Measurements from ENCODE around the gene LSP1.
A peak's percentile ranks its signal among the peaks of the same experiment; 100 is the strongest.
"Not testable (repeated sequence)": the region's sequence is repeated elsewhere in the genome, so short reads cannot be mapped to it uniquely, and the experiment has no call there.

LSP1 gene, protein sequence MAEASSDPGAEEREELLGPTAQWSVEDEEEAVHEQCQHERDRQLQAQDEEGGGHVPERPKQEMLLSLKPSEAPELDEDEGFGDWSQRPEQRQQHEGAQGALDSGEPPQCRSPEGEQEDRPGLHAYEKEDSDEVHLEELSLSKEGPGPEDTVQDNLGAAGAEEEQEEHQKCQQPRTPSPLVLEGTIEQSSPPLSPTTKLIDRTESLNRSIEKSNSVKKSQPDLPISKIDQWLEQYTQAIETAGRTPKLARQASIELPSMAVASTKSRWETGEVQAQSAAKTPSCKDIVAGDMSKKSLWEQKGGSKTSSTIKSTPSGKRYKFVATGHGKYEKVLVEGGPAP

GRCh38 chr11:1852877-1853276 is at the start of gene LSP1:
LSP1 (plus strand) TSS chr11:1853084; CDS start chr11:1853145, 61 bp downstream.
- DNase-seq (ENCODE audit: low read depth): peak; percentile 74

DNA sequence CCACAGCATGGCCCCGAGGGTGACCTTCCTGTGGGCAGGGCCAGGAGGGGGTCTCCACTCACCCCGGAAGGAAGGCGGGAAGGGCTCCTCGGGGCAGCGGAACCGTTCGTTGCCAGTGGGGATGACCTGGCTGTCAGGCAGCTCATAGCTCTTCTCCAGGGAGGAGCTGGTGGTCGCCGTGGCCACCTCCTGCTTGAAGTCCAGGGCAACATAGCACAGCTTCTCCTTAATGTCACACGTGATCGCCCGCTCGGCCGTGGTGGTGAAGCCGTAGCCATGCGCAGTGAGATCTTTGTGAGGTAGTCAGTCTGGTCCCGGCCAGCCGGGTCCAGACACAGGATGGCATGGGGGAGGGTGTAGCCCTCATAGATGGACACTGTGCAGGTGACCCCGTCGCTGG is 49.6 kb upstream of the LSP1 start:
- no peak for DNase-seq (ENCODE audit: low read depth)

DNA sequence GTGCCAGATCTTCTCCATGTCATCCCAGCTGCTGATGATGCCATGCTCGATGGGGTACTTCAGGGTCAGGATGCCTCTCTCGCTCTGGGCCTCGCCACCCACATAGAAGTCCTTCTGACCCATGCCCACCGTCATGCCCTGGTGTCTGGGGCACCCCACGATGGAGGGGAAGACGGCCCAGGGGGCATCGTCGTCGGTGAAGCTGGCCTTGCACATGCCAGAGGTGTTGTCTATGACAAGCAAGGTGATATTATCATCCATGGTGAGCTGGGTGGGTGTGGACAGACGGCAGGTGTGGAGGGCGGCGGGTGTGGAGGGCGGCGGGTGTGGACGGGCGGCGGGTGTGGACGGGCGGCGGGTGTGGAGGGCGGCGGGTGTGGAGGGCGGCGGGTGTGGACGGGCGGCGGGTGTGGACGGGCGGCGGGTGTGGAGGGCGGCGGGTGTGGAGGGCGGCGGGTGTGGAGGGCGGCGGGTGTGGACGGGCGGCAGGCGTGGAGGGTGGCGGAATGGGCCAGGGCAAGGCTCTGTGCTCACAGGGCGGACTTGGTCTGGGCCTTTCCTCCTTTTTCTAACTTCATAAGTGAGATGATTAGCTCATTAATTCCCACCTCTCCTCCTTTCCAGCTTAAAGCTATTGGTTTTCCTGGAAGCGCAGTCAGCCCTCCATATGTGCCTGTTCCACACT is 48.9 kb upstream of the LSP1 start:
- DNase-seq (ENCODE audit: low read depth): not testable (repeated sequence)

GRCh38 chr11:1805525-1805924 is 47.4 kb upstream of the LSP1 start:
- no peak for DNase-seq (ENCODE audit: low read depth)

GRCh38 chr11:1807264-1807995 is 45.5 kb upstream of the LSP1 start:
- DNase-seq (ENCODE audit: low read depth): no peak

DNA sequence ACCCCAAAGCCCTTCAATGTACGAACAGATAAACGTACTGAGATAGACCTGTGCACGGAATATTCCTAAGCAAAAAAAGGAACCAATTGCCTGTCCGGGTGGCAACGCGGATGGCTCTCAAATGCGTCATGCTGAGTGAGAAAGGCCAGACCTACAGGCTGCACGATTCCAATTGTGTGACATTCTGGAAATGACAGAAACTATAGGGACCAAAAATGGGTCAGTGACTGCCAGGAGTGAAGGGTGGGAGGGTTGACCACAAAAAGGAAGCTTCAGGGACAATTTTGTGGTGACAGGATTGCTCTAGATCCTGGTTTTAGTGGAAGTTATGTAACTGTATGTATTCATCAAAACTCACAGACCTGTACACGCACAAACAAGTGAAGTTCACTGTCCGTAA is 42.1 kb upstream of the LSP1 start:
- no peak for DNase-seq (ENCODE audit: low read depth)

DNA sequence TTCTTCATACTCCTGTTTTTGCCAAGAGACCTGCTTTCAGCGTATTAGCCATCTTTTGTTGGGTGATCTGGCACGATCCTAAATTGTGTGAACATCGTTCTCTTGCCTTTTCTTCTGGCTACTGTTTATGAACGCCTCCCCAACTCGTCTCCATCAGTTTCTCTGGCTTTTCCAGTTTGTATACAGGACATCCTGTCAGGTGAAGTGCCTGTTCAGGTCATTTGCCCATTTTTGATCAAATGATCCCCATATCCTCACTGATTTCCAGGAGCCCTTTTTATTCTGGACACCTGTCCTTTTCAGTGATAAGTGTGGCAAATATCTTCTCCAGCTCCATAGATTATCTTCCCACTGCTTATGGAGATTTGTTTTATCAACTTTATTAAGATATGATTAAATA is 40.6 kb upstream of the LSP1 start:
- DNase-seq (ENCODE audit: low read depth): no peak

- DNase-seq (ENCODE audit: low read depth): no peak
Observed at GRCh38 chr11:1812801-1813200, 40.1 kb upstream of the LSP1 start.

DNA sequence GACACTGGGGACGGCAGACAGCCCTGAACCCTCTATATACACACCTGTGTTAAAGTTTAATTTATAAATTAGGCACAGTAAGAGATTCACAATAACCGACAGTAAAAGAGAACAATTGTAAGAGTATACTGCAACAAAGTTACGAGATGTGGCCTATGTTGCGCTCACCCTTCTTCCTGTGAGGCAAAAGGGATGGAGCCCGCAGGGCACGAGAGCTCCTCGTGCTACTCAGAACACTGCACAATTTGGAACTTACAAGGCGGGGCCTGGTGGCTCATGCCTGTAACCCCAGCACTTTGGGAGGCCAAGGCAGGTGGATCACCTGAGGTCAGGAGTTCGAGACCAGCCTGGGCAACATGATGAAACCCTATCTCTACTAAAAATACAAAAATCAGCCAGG is 39.5 kb upstream of the LSP1 start:
- DNase-seq (ENCODE audit: low read depth): not testable (repeated sequence)

GRCh38 chr11:1814691-1815090 is 38.2 kb upstream of the LSP1 start:
- DNase-seq (ENCODE audit: low read depth): no peak

- no peak for DNase-seq (ENCODE audit: low read depth)
Observed at GRCh38 chr11:1815311-1815710, 37.6 kb upstream of the LSP1 start.

DNA sequence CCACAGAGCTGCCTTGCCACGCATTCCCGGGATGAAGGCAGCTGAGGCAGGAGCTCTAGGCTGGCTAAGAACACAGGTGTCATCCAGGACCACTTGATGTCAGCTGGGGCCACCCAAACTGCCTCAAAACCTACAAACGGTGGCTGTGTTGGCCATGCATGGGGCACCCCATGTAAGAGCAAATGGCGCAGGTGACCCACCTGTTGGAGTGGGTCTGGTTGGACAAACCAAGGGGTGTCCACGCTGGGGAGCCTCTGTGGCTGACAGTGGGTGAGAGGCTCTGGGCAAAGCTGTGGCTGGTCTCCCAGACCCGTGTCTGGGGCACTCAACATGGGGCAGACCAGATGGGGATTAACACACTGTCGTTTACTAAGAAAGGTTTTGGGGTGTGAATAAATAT is 37.1 kb upstream of the LSP1 start:
- DNase-seq (ENCODE audit: low read depth): no peak

GRCh38 chr11:1817000-1817399 is 35.9 kb upstream of the LSP1 start:
- no peak for DNase-seq (ENCODE audit: low read depth)

GRCh38 chr11:1817511-1817910 is 35.4 kb upstream of the LSP1 start:
- DNase-seq (ENCODE audit: low read depth): no peak

- no peak for DNase-seq (ENCODE audit: low read depth)
Observed at GRCh38 chr11:1819074-1819473, 33.8 kb upstream of the LSP1 start.

DNA sequence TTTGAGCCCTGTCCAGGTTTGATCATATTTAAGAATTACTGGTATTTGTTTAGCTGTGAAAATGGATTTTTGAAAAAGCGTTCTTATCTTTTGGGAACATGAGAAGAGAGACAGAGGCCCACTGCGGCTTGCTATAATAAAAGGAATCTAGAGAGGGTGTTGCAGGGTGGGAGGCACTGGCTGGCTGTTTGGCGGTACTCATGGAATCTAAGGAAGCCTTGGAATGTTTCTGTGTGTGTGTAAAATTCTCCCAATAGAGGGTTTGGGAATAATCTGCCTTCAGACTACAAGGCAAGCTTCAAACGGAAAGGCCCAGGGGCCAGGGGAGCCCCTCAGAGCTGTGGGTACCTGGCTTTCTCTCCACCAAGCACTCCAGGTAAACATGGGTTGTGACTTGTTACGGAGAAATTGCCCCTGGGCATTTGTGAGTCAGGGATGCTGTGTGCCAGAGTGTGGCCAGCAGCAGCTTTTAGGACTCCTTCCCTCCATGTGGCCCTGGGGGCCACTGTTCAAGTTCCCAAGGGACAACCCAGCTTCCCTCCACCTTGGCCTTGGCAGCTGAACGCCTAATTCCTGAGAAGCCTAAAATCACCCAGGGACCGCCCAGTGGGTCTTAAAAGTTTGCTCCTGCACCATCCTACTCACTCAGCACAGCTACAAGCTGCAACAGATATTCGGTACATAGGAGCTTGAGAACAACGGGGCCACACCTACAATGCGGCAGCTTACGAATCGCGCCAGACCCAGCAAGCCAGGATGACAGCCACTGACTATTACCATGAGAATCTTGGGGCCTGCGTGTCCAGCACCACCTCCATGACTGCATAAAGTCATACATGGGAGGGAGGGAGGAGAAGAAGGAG is 32.2 kb upstream of the LSP1 start:
- no peak for DNase-seq (ENCODE audit: low read depth)

GRCh38 chr11:1821562-1821961 is 31.3 kb upstream of the LSP1 start:
- DNase-seq (ENCODE audit: low read depth): no peak

GRCh38 chr11:1822648-1823375 is 30.1 kb upstream of the LSP1 start:
- DNase-seq (ENCODE audit: low read depth): no peak

DNA sequence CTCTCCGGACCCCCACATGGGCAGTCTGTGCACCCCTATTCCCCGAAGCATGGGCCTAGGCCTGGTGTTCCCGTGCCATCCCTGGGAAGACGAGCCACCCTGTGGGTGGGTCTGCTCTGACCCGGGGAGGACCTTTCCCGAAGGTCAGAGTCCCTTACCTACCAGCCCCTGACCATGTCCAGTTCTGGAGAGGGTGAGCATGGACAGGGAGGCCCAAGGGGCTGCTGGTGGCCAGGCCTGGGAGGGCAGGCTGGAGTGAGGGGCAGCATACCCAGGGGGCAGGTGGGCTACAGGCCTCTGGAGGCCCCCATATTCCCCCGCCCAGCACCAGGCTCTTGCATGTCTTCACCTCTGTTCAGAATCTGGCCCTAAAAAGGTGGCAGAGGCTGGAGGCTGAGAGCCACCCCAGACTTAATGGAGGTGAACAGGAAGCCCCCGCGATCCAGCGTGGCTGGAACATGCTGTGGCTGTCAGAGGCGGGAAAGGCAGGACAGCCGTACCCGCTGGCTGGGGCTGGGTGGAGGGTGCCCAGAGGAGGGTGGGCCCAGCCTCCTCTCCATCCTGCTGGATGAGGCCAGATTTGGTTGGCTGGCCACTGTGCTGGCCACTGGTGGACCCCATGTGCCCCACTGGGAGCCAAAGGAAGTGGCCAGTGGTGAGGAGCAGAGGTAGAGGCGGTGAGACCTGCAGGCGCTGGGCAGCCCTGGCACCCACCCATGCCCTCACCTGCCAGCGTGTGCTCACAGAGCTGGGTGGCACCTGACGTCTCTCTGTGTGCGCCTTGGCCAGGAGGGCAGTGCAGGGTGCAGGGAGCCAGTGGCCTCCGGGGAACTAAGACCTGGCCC is 29.3 kb upstream of the LSP1 start:
- DNase-seq (ENCODE audit: low read depth): no peak

- no peak for DNase-seq (ENCODE audit: low read depth)
Observed at GRCh38 chr11:1824221-1825038, 28.5 kb upstream of the LSP1 start.

All from activated T-cell treated with anti-CD3 and anti-CD28 coated beads for 24 hours (primary cell).